ENCODE measurements around the gene OR8B4.

Gene OR8B4

DNA sequence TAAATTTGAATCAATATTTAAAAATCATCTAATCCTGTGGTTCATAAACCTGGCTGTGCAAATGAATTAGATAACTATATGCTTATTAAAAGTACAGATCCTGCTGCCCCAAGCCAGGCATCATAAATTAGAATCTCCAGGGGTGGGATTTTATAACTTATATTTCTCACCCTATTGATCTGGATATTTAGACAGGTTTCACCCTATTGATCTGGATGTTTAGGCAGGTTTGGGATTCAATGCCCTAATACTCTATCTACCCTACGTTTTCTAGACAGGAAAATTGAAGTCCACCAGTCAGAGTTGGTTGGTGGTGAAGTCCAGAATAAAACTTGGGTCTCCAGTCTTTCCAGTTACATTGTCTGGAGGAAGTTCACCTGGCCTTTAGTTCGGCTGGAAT lies 18.2 kb upstream of the OR8B4 start:
- no peak overlapping the region for H2AFZ ChIP-seq (ENCODE audit: low read depth, low read length)
- no peak overlapping the region for H3K27ac ChIP-seq (ENCODE audit: low read length)
- no peaks in the 10 kb centered on the region for H4K20me1 ChIP-seq (ENCODE audit: insufficient read depth, low read length)
- no peaks in the 10 kb centered on the region for H3K27me3 ChIP-seq (ENCODE audit: low read depth, low read length)
- H3K4me3 ChIP-seq (ENCODE audit: low read length): no peak overlapping the region
- no peaks in the 10 kb centered on the region for H3K9me3 ChIP-seq (ENCODE audit: insufficient read depth, low read length)
- no peaks in the 10 kb centered on the region for H3K36me3 ChIP-seq (replicated peaks; ENCODE audit: low read depth, low read length)
- no peaks in the 10 kb centered on the region for H3K4me1 ChIP-seq (ENCODE audit: low read length)
- H3K4me2 ChIP-seq (ENCODE audit: low read length): no peak overlapping the region
- no peaks in the 10 kb centered on the region for H3K79me2 ChIP-seq (ENCODE audit: low read length)
- H3K9ac ChIP-seq (ENCODE audit: low read length): no peak overlapping the region
- no peak for TF ChIP-seq EZH2phosphoT487 (IDR thresholded peaks at IDR 0.05; ENCODE audit: low read depth)
- TF ChIP-seq, protein P1, sequence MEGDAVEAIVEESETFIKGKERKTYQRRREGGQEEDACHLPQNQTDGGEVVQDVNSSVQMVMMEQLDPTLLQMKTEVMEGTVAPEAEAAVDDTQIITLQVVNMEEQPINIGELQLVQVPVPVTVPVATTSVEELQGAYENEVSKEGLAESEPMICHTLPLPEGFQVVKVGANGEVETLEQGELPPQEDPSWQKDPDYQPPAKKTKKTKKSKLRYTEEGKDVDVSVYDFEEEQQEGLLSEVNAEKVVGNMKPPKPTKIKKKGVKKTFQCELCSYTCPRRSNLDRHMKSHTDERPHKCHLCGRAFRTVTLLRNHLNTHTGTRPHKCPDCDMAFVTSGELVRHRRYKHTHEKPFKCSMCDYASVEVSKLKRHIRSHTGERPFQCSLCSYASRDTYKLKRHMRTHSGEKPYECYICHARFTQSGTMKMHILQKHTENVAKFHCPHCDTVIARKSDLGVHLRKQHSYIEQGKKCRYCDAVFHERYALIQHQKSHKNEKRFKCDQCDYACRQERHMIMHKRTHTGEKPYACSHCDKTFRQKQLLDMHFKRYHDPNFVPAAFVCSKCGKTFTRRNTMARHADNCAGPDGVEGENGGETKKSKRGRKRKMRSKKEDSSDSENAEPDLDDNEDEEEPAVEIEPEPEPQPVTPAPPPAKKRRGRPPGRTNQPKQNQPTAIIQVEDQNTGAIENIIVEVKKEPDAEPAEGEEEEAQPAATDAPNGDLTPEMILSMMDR (IDR thresholded peaks at IDR 0.05; ENCODE audit: low read depth, low read length): no peak

- Histone ChIP-seq H3K4me1 (ENCODE audit: low read length) (no peaks in the 10 kb centered on the region), H2AFZ (ENCODE audit: low read depth, low read length) (no peak overlapping the region), H3K9me3 (ENCODE audit: insufficient read depth, low read length) (no peaks in the 10 kb centered on the region), H4K20me1 (ENCODE audit: insufficient read depth, low read length) (no peaks in the 10 kb centered on the region), H3K9ac (ENCODE audit: low read length) (no peak overlapping the region), H3K27me3 (ENCODE audit: low read depth, low read length) (no peaks in the 10 kb centered on the region), H3K36me3 (replicated peaks; ENCODE audit: low read depth, low read length) (no peaks in the 10 kb centered on the region), H3K4me3 (ENCODE audit: low read length) (no peak overlapping the region), H3K4me2 (ENCODE audit: low read length) (no peak overlapping the region), H3K79me2 (ENCODE audit: low read length) (no peaks in the 10 kb centered on the region), H3K27ac (ENCODE audit: low read length) (no peak overlapping the region)
- TF ChIP-seq, protein P1 (IDR thresholded peaks at IDR 0.05; ENCODE audit: low read depth, low read length): no peak
- no peak for TF ChIP-seq EZH2phosphoT487 (IDR thresholded peaks at IDR 0.05; ENCODE audit: low read depth)
These were observed 17.8 kb upstream of the OR8B4 start for GRCh38 chr11:124442442-124442841.

GRCh38 chr11:124441519-124441918 lies 16.8 kb upstream of the OR8B4 start:
- no peak for TF ChIP-seq EZH2phosphoT487 (IDR thresholded peaks at IDR 0.05; ENCODE audit: low read depth)
- TF ChIP-seq, protein P1 (IDR thresholded peaks at IDR 0.05; ENCODE audit: low read depth, low read length): no peak
- Histone ChIP-seq H3K27me3 (ENCODE audit: low read depth, low read length) (no peaks in the 10 kb centered on the region), H3K4me1 (ENCODE audit: low read length) (no peaks in the 10 kb centered on the region), H3K4me3 (ENCODE audit: low read length) (no peak overlapping the region), H3K36me3 (replicated peaks; ENCODE audit: low read depth, low read length) (no peaks in the 10 kb centered on the region), H2AFZ (ENCODE audit: low read depth, low read length) (no peak overlapping the region), H3K9ac (ENCODE audit: low read length) (no peak overlapping the region), H4K20me1 (ENCODE audit: insufficient read depth, low read length) (no peaks in the 10 kb centered on the region), H3K4me2 (ENCODE audit: low read length) (no peak overlapping the region), H3K79me2 (ENCODE audit: low read length) (no peaks in the 10 kb centered on the region), H3K9me3 (ENCODE audit: insufficient read depth, low read length) (no peaks in the 10 kb centered on the region), H3K27ac (ENCODE audit: low read length) (no peak overlapping the region)

GRCh38 chr11:124441081-124441480 lies 16.4 kb upstream of the OR8B4 start:
- Histone ChIP-seq H3K27me3 (ENCODE audit: low read depth, low read length) (0 out of 2 replicates have a peak, but pooled peaks cover under 1% of the 10 kb centered on the region), H3K4me2 (ENCODE audit: low read length) (no peak overlapping the region), H3K4me3 (ENCODE audit: low read length) (no peak overlapping the region), H3K9me3 (ENCODE audit: insufficient read depth, low read length) (no peaks in the 10 kb centered on the region), H3K9ac (ENCODE audit: low read length) (no peak overlapping the region), H2AFZ (ENCODE audit: low read depth, low read length) (no peak overlapping the region), H3K36me3 (replicated peaks; ENCODE audit: low read depth, low read length) (no peaks in the 10 kb centered on the region), H3K79me2 (ENCODE audit: low read length) (no peaks in the 10 kb centered on the region), H4K20me1 (ENCODE audit: insufficient read depth, low read length) (no peaks in the 10 kb centered on the region), H3K27ac (ENCODE audit: low read length) (no peak overlapping the region), H3K4me1 (ENCODE audit: low read length) (no peaks in the 10 kb centered on the region)
- TF ChIP-seq, protein P1 (IDR thresholded peaks at IDR 0.05; ENCODE audit: low read depth, low read length): no peak
- no peak for TF ChIP-seq EZH2phosphoT487 (IDR thresholded peaks at IDR 0.05; ENCODE audit: low read depth)

Data from OCI-LY3 (cell line).